ENCODE data around the gene BCL3.

BCL3 gene

DNA sequence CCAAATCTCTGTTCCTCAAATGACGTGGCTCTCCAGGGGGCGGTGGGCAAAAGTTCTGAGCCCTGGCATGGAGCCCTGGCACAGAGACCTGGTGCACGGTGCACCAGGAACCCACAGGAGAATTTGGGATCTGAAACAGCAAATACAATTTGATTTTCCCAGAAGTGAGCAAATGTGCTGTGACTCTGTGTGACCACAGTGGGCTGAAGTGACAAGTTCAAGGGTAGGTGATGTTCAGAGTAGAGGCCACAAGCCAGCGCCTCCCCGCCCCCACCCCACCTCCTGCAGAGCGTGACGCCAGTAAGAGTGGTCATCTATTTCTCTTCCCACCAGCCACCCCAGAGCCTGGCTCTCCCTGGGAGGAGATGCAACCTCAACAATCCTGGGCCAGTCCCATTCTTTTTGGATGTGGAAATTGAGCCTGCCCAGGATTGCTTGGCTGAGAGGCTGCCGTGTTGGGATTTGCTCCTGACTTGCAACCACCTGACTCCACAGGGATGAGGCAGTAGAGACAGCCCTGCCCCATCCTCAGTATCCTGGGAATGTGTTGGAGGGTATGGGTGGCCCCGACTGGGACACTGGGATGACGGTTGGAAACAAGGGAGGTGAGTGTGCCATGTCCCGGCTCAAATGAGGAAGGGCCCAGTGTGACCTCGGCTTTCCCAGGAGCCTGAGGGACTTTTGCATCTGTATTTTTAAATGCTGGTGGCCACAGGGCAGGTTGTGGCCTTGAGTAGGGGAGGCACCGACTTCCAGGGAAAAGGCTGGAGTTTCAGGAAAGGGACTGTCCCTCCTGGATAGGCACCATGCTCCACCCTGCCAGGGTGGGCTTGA, 11.1 kb upstream of the BCL3 start:
- TF ChIP-seq, protein P1, sequence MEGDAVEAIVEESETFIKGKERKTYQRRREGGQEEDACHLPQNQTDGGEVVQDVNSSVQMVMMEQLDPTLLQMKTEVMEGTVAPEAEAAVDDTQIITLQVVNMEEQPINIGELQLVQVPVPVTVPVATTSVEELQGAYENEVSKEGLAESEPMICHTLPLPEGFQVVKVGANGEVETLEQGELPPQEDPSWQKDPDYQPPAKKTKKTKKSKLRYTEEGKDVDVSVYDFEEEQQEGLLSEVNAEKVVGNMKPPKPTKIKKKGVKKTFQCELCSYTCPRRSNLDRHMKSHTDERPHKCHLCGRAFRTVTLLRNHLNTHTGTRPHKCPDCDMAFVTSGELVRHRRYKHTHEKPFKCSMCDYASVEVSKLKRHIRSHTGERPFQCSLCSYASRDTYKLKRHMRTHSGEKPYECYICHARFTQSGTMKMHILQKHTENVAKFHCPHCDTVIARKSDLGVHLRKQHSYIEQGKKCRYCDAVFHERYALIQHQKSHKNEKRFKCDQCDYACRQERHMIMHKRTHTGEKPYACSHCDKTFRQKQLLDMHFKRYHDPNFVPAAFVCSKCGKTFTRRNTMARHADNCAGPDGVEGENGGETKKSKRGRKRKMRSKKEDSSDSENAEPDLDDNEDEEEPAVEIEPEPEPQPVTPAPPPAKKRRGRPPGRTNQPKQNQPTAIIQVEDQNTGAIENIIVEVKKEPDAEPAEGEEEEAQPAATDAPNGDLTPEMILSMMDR (conservative IDR thresholded peaks at IDR 0.05; ENCODE audit: low read length): no peak
- H3K4me3 ChIP-seq (ENCODE audit: low read length): no peak overlapping the region
- peak; percentile 51 for DNase-seq (ENCODE audit: low read depth)

DNA sequence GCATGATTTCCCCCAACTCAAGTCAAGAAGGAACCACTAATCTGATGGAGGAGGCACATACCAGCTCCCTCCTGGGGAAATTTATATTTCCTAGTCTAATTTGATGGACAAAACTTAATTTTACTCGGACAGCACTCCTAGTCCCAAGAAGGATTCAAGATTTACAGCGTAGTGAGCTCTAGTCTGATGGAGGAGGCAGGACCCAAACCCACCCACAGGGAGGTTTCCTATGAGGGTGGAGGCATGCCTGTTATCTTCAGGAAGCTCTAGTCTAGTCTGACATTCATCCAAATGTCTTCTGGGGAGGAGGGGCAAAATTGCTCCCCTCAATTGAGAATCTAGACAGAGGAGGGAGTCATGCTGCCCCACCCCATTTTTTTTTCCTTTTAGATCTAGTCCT, 10.4 kb upstream of the BCL3 start:
- TF ChIP-seq, protein P1 (conservative IDR thresholded peaks at IDR 0.05; ENCODE audit: low read length): no peak
- H3K4me3 ChIP-seq (ENCODE audit: low read length): no peak overlapping the region
- DNase-seq (ENCODE audit: low read depth): no peak

DNA sequence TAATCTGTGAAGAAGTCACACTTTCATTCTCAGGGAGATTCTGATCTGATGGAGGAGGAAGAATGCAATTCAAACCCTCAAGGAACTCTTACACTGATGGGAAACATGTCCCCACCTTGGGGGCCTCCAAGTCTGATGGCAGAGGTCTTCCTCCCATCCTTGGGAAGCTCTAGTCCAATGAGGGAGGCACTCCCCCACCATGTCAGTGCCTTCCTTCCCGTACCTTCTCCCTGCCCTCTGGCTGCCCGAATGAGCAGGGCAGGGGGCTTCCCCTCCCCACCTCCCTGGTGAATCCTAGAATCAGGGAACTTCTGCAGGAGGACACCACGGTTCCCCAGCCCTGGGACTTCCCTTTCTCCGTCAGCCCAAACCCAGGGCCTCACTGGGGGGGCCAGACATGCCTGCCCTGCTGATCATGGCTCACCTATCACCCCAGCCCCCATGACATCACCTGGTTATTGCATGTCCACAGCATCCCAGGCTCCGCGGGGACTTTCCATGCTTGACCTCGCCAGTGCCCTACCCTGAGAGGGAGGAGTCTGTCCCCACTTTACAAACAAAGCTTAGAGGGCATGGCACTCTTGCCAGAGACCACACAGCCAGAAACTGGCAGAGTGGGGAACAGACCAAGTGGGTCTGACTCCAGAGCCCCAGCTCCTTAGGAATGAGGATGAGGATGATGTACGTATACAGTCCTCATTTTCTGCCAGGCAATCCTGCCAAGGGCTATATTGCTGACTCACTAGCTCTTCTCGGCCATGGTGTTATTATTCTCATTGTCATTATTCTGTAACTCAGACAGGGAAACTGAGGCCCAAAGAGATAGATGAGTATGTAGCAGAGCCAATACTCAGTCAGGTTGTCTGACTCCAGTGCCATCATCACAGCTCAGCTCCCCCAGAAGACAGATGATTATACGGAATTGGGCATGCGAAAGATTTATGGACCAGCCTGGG, 9.6 kb upstream of the BCL3 start:
- no peak for DNase-seq (ENCODE audit: low read depth)
- no peak overlapping the region for H3K4me3 ChIP-seq (ENCODE audit: low read length)
- TF ChIP-seq, protein P1 (conservative IDR thresholded peaks at IDR 0.05; ENCODE audit: low read length): no peak

DNA sequence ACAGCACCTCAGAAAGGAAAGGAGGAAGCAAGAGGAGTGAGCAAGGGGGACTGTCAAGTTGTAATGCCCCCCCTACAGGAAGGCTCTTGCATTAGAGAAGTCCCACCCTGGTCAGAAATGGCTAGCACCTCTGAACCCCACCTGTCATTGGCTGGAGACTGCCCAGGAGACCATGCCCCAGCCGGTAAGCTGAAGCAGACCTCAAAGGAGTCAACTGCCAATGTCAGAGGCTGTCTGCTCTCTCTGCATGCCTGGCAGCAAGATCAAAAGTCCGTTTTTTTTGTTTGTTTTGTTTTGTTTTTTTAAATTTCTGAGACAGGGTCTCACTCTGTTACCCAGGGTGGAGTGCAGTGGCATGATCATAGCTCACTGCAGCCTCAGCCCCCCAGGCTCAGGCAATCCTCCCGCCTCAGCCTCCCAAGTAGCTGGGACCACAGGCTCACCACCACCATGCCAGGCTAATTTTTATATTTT, 8.1 kb upstream of the BCL3 start:
- DNase-seq (ENCODE audit: low read depth): no peak

DNA sequence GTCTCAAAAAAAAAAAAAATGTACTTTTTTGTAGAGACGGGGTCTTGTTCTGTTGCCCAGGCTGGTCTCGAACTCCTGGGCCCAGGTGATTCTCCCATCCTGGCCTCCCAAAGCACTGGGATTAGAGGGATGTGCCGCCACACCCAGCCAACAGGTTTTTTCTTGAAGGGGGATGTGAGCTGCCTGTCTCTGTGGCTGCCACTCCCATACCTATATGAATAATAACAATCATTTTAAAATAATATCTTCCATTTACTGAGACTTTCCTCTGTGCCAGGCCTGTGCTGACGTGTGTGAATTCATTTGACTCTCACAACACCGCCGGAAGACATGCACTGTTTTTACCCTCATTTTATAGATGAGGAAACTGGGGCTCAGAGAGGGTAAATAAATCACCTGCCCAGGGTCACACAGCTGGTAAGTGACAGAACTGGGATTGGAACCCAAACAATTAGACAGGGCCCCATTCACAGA, 7.2 kb upstream of the BCL3 start:
- peak; percentile 50 for DNase-seq (ENCODE audit: low read depth)
- TF ChIP-seq, protein P1 (conservative IDR thresholded peaks at IDR 0.05; ENCODE audit: low read length): no peak

More for the DNA sequence above, 8.1 kb upstream of the BCL3 start:
- no peak overlapping the region for H3K4me3 ChIP-seq (ENCODE audit: low read length)
- TF ChIP-seq, protein P1 (conservative IDR thresholded peaks at IDR 0.05; ENCODE audit: low read length): 0 out of 2 replicates have a peak, but pooled peaks have one; percentile 12

DNA sequence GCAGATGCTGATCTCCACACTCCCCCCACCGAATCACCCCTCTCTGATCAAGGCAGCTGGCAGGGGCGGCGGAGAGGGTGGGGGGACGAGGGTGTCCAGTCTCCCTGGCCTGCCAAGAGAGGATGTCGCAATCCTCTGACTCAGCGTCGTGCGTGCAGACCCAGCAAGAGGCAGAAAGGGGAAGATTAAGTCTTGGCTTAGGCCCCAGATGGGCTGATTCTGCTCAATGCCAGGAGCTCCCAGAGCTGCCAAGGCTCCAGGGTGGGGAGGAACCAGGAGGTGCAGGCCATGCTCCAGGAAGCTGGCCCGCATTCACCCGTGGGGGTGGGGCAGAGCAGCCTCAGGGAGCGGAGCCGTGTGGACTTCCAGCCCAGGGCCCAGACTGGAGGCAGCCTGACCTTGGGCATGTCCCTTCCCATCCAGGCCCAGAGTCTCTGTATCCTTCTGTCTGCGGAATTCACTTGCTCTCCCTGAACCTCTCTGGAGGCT, 6.6 kb upstream of the BCL3 start:
- peak; percentile 100 for DNase-seq (ENCODE audit: low read depth)
- H3K4me3 ChIP-seq (ENCODE audit: low read length): no peak overlapping the region
- TF ChIP-seq, protein P1 (conservative IDR thresholded peaks at IDR 0.05; ENCODE audit: low read length): no peak

More for the DNA sequence above, 7.2 kb upstream of the BCL3 start:
- H3K4me3 ChIP-seq (ENCODE audit: low read length): no peak overlapping the region

Data from AG10803 (cell line).